NCI-H1436 treated with DMSO at 0.1 percent for 48 hours (cell line): ENCODE data around the gene ODF4.
"Not testable (repeated sequence)": the region's sequence is repeated elsewhere in the genome, so short reads cannot be mapped to it uniquely, and the experiment has no call there.

Experiments
- DNase-seq: peaks from one replicate; lab custom pipeline; 2025; lab: John Stamatoyannopoulos, UW

ODF4 gene

GRCh38 chr17:8369944-8370343, 30.3 kb downstream of the ODF4 start:
- no peak for DNase-seq

- DNase-seq = no peak
Measured at GRCh38 chr17:8371786-8372185, 32.1 kb downstream of the ODF4 start.

- DNase-seq = no peak
Measured at GRCh38 chr17:8372422-8372821, 32.8 kb downstream of the ODF4 start.

- not testable (repeated sequence) for DNase-seq
Measured at GRCh38 chr17:8373856-8374255, 34.2 kb downstream of the ODF4 start.

GRCh38 chr17:8375738-8376259, 36.2 kb downstream of the ODF4 start:
- DNase-seq = no peak

- DNase-seq = no peak
Measured at GRCh38 chr17:8376271-8377067, 36.8 kb downstream of the ODF4 start, which contains the start of gene KRABD2. KRABD2 (minus strand) TSS chr17:8376704.

GRCh38 chr17:8377422-8377821, 37.8 kb downstream of the ODF4 start:
- no peak for DNase-seq

- not testable (repeated sequence) for DNase-seq
Measured at GRCh38 chr17:8378117-8378516, 38.5 kb downstream of the ODF4 start.

- DNase-seq = no peak
Measured at GRCh38 chr17:8380049-8380448, 40.4 kb downstream of the ODF4 start.

GRCh38 chr17:8382052-8382879, 42.6 kb downstream of the ODF4 start:
- no peak for DNase-seq

GRCh38 chr17:8382880-8383142, 43.2 kb downstream of the ODF4 start:
- DNase-seq = no peak

GRCh38 chr17:8383143-8383822, 43.6 kb downstream of the ODF4 start, which contains the start of gene RPL26:
RPL26 (minus strand) TSS chr17:8383193; CDS start chr17:8382310, 883 bp downstream.
- DNase-seq = peak; percentile 89

GRCh38 chr17:8384801-8385378, 45.2 kb downstream of the ODF4 start:
- DNase-seq = no peak

GRCh38 chr17:8386841-8387240, 47.2 kb downstream of the ODF4 start:
- DNase-seq = no peak

- no peak for DNase-seq
Measured at GRCh38 chr17:8387914-8388651, 48.4 kb downstream of the ODF4 start.

GRCh38 chr17:8391711-8392110, 52.1 kb downstream of the ODF4 start:
- DNase-seq = no peak

GRCh38 chr17:8392274-8392673, 52.6 kb downstream of the ODF4 start:
- no peak for DNase-seq

- no peak for DNase-seq
Measured at GRCh38 chr17:8392674-8393469, 53.2 kb downstream of the ODF4 start.

- no peak for DNase-seq
Measured at GRCh38 chr17:8393470-8394231, 54.0 kb downstream of the ODF4 start.

- DNase-seq = not testable (repeated sequence)
Measured at GRCh38 chr17:8394497-8394896, 54.9 kb downstream of the ODF4 start.
